ENCODE data around the gene TMBIM4. TPM values are rescaled to one million over a fixed set of nuclear protein-coding genes. Genes with fewer than 3 reads are reported as not detected.
A peak's percentile ranks its signal among the peaks of the same experiment; 100 is the strongest.

The TMBIM4 gene
- total RNA-seq, 1 experiment from 2014 or later, result 51.1 TPM

- H3K79me2 ChIP-seq (ENCODE audit: insufficient read depth, low read length), result peaks cover 69% of the 10 kb centered on the region
- H3K27ac ChIP-seq (ENCODE audit: low read depth, low read length), result peak within 1 kb of the TSS; percentile 65
- RAD21 ChIA-PET (ENCODE audit: low non-redundant PET in 1 of 2, low total read pairs in 2 of 2, uncharacterized antibody in 2 of 2, unreplicated experiment in 2 of 2), result interaction anchor here in 1 of 2 experiments (0.6 kb wide), 1 partner anchor 39 kb away, joined by 4 read pairs; the partner anchor contains the start of gene TMBIM4
- H3K9ac ChIP-seq (ENCODE audit: low read length), result peak within 1 kb of the TSS; percentile 88
- intact Hi-C loops (cut with micrococcal nuclease), result loop anchor here (5.0 kb wide), 2 partner anchors 37 to 277 kb away; partner anchors contain the start of gene TMBIM4
- CTCF ChIA-PET, result interaction anchor here (1.0 to 2.2 kb wide), 4 partner anchors 15 to 104 kb away, joined by 3 to 18 read pairs (median 4); partner anchors contain the start of gene TMBIM4
- no peaks in the 10 kb centered on the region for H4K20me1 ChIP-seq (ENCODE audit: insufficient read depth)
- peak within 1 kb of the TSS; percentile 39 for H2AFZ ChIP-seq (ENCODE audit: low read depth, low read length, poor library complexity, severe bottlenecking)
- H3K9me2 ChIP-seq (ENCODE audit: insufficient read depth), result no peaks in the 10 kb centered on the region
- ATAC-seq, result peak; percentile 90
- BruUV-seq (replicated peaks), result TSS peak; percentile 69
- peaks cover 15 to 29% of the 10 kb centered on the region in 2 experiments for H3K4me1 ChIP-seq (ENCODE audit: control insufficient read depth in 1 of 2, insufficient read depth in 2 of 2, low read length in 2 of 2)
- H3K36me3 ChIP-seq (ENCODE audit: control insufficient read depth in 1 of 2, insufficient read depth in 2 of 2, low read length in 2 of 2), result peaks cover 21 to 25% of the 10 kb centered on the region in 2 experiments
- no peaks in the 10 kb centered on the region for H3K9me3 ChIP-seq (ENCODE audit: control insufficient read depth in 1 of 2, insufficient read depth in 1 of 2, low read depth in 1 of 2, low read length in 2 of 2)
- DNase-seq (ENCODE audit: low read depth, low spot score), result peak; percentile 94
- no peaks in the 10 kb centered on the region for H3K27me3 ChIP-seq (ENCODE audit: insufficient read depth, low read length)
- H3K4me3 ChIP-seq (replicated peaks in 1 of 2; ENCODE audit: low read depth in 1 of 2, low read length in 2 of 2), result peak within 1 kb of the TSS; percentile 59 to 74
- POLR2A ChIA-PET, result interaction anchor here (0.6 to 1.7 kb wide), 10 partner anchors 10 to 189 kb away, joined by 3 to 13 read pairs (median 3); partner anchors contain the start of genes HELB and TMBIM4
- peak within 1 kb of the TSS; percentile 77 for H3K4me2 ChIP-seq (ENCODE audit: low read length)
- TF ChIP-seq CBX3 (IDR thresholded peaks at IDR 0.05; ENCODE audit: low read depth) (peak; percentile 59; the same call in 1 of the 2 replicates), ZNF274 (IDR thresholded peaks at IDR 0.05; ENCODE audit: low read depth, low read length) (no peak), REST (IDR thresholded peaks at IDR 0.05; ENCODE audit: low read depth) (no peak), TCF7L2 (IDR thresholded peaks at IDR 0.05; ENCODE audit: borderline replicate concordance, extremely low read depth, insufficient read depth, insufficient read length) (no peak), YY1 (IDR thresholded peaks at IDR 0.05; ENCODE audit: extremely low read depth, insufficient replicate concordance, low read depth, low read length) (peak; percentile 91), SRF (IDR thresholded peaks at IDR 0.05; ENCODE audit: low read depth) (no peak; the same call in 1 of the 2 replicates), CEBPB (IDR thresholded peaks at IDR 0.05; ENCODE audit: low read depth) (no peak), RAD21 (IDR thresholded peaks at IDR 0.05; ENCODE audit: low read depth) (no peak), EZH2phosphoT487 (IDR thresholded peaks at IDR 0.05; ENCODE audit: borderline replicate concordance) (no peak), ZFX (IDR thresholded peaks at IDR 0.05) (peak; percentile 18; the same call in 1 of the 2 replicates), POLR2AphosphoS5 (IDR thresholded peaks at IDR 0.05; ENCODE audit: low read depth, low read length) (peak; percentile 98), SP1 (IDR thresholded peaks at IDR 0.05; ENCODE audit: low read depth) (peak; percentile 48), EGR1 (IDR thresholded peaks at IDR 0.05; ENCODE audit: low read depth) (peak; percentile 78), MAX (IDR thresholded peaks at IDR 0.05) (peak; percentile 93), ATF3 (IDR thresholded peaks at IDR 0.05) (no peak), POLR2A (IDR thresholded peaks at IDR 0.05; ENCODE audit: borderline replicate concordance, extremely low read depth, insufficient read depth, insufficient read length) (peak; percentile 89), FOSL1 (IDR thresholded peaks at IDR 0.05; ENCODE audit: low read depth) (no peak), CTCF (IDR thresholded peaks at IDR 0.05 in 2 of 3, conservative IDR thresholded peaks at IDR 0.05 in 1 of 3; ENCODE audit: borderline replicate concordance in 1 of 3, insufficient read depth in 1 of 3, low read depth in 2 of 3, low read length in 2 of 3) (no peak), ELF1 (IDR thresholded peaks at IDR 0.05; ENCODE audit: borderline replicate concordance, low read depth) (peak; percentile 100)
Observed at GRCh38 chr12:66130267-66131066, 39.3 kb downstream of the TMBIM4 start, which contains the start of gene LLPH. Gene LLPH, minus strand, starts transcription at chr12:66130750. Its CDS starts 1,644 bp downstream, at chr12:66129106.
